GM18867 (cell line): Measurements from ENCODE around the gene ALG6.
"Not testable (repeated sequence)": the region's sequence is repeated elsewhere in the genome, so short reads cannot be mapped to it uniquely, and the experiment has no call there.

Experiments
- ATAC-seq: cut with Tn5 transposase; IDR thresholded peaks from one replicate; pipeline ENCODE4 v1.9.1; 2021; ENCODE audit warnings: mild to moderate bottlenecking, moderate library complexity; ENCODE audit not compliant: unreplicated experiment

Gene ALG6

DNA sequence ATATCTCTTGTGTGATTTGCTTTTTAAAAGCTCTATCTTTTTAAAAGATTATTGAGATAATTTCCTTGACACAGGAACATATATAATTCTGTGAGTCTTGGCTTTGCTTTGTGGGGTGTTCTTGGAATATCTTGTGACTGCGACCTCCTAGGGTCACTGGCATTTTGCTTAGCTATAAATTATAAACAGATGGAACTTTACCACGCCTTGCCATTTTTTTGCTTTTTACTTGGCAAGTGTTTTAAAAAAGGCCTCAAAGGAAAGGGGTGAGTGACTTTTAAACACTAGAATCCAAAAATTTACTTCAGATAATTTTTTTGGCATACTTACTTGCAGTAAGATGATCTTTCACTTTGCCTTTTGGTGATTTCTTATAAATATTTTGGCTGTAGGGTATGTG lies 43.6 kb downstream of the ALG6 start:
- ATAC-seq = no peak

DNA sequence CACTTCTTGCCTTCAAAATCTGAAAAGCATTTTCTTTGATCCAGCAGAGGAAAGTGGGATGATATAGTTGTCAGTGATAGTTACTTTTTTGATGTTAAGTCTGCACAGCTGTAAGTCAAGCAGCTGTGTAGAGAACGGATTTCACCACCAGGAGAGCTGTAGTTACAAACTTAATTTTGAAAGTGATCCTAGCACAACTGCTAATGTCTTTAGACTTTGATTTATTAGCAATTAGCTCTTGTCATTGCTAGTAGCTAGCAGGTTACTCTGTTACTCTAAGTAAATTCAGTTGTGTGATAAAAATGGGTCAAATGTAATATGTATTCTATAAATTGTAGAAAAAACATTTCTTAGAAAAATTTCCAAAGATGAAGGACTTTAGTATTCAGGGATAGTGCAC lies 46.0 kb downstream of the ALG6 start:
- ATAC-seq = no peak

DNA sequence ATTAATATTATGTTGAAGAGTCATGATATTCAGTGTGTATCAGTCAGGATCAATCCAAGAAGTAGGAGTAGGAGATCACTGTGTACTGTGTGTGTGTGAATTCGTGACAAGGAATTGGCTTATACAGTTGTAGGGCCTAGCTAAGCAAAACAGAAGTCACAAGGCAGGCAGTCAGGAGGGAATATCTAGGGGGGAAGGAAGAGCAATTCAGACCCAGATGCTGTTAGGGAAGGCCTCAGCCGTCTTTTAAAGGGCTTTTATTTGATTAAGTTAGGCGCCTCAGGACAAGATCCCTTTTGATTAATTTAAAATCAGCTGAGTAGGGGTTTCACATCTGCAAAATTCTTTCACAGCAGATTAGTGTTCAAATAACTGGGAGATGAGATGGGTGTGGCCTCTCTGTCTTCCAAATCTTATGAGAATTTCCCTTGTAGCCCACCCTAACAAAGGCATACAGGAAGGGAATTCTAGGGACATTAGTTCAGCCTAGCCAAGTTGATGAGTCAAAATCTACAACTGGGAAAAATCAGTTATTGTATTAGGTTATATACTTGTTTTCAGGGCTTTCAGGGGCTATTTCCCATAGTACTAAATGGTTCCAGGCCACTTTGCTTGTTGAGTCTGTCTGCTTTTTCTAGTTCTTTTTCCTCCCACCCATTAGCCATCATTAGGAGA lies 47.4 kb downstream of the ALG6 start:
- ATAC-seq = no peak

DNA sequence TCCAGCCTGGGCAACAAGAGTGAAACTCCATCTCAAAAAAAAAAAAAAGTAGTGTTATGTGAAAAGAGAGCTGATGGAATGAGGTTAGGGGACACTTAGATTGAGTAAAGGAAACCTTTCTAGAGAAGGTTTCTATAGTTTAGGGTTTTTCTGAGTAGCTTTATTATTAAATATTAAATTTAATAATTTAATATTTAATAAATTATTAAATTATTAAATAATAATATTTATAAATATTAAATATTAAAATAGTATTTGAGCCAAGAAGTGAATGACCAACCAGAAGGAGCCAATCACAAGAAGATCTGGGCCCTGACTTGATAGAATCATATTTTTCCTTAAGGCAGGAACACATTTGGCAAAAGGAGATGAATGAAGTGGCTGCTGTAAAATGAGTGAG lies 50.7 kb downstream of the ALG6 start:
- ATAC-seq = no peak

DNA sequence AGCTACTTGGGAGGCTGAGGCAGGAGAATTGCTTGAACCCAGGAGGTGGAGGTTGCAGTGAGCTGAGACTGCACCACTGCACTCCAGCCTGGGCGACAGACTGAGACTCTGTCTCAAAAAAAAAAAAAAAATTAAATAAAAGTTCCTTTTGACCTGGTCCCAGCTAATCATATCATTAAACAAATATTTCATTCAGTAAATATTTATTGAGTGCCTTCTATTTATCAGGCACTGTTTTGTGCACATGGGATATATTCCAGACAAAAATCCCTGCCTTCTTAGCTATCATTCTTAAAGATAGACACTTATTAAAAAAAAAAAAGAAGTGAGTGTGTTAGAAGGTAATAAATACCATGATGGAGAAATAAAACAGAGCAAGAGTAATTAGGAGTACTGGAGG lies 53.3 kb downstream of the ALG6 start:
- ATAC-seq = not testable (repeated sequence)

DNA sequence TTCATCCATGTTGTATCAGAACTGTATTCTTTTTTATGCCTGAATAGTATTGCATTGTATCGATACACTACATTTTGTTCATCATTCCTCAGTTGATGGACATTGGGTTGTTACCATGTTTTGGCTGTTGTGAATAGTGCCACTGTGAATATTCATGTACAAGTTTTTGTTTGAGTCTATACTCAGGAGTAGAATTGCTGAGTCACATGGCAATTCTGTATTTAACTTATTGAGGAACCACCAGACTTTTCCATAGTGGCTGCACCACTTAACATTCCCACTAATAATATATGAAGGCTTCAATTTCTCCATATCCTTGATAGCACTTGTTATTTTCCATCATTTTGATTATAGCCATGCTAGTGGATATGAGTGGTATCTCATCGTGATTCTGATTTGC lies 56.2 kb downstream of the ALG6 start:
- no peak for ATAC-seq

DNA sequence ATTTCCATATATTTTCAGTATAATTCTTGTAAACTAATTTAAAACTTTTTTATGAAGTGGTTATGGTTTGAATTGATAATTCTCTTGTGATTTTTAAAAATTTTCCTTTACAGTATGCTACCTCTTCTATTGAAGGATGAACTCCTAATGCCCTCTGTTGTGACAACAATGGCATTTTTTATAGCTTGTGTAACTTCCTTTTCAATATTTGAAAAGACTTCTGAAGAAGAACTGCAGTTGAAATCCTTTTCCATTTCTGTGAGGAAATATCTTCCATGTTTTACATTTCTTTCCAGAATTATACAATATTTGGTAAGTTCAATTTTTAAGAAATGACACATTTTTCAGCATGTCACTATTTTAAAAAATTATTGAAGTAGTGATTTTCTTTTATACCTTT lies 61.4 kb downstream of the ALG6 start:
- no peak for ATAC-seq

DNA sequence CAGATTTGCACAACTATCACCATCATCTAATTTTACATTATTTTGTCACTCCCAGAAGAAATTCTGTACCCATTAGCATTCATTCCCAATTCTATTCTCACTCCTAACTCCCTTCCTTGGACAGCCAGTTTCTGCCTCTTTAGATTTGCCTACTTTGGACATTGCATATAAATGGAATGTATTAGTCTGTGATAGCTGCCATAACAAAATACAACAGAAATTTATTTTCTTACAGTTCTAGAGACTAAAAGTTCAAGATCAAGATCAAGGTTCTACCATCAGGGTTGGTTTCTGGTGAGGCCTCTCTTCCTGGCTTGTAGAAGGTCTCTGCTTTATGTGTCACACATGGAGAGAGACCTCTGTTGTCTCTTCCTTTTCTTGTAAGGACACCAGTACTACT lies 61.9 kb downstream of the ALG6 start:
- no peak for ATAC-seq

DNA sequence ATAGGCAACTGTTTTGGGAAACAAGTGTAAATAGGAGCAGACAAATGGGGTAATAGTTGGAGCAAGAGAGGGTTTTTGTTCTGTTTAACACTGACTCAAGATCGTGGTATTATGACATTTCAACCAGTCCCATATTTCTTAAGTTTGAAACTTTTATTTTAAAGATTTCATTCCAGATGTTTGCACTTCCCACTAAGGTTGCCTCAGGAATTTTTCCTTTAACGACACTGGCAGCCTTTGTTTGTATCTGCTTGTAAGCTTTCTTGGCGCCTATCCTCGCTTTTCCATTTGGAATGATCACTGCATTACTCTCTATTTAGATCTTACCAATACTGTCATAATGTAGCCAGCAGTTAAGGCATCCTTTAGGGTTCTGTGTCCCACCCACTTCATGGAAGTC lies 67.7 kb downstream of the ALG6 start:
- no peak for ATAC-seq

DNA sequence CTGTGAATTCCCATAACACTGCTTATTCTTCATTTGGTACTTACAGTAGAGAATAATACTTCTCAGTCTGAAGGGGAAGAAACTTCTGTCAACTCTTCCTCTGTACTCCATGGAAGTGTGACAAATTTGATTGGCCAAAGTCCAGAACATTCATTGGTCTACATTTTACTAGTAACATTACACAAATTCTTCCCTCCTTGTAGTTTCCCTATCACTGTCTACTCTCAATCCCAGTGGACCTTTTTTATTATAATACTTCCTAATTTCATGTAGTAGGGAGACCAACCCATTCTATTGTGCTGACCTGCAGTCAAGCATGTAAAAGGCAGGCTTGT lies 74.7 kb downstream of the ALG6 start:
- no peak for ATAC-seq

DNA sequence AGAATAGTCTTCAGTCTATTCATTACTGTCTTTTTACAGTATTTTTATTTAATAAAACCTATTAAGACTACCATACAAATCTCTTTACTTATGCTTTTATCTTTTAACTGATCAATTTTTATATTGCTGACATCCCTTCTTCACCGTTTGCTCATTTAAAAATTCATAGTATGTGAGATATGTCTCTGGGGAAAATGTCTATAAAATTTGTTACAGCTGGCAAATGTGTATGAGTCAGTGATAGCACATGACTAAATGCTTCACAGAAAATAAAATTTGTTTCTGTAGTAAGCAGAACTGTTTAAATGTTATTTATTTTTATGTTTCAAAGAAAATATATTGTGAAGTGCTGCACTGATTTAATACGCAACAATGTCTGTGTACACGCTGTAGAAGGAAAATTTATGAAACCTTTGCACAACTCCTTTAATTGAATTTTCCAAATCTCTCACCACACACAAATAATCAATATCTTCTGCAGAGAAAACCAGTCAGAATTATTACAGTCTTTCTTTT lies 81.4 kb downstream of the ALG6 start:
- no peak for ATAC-seq

DNA sequence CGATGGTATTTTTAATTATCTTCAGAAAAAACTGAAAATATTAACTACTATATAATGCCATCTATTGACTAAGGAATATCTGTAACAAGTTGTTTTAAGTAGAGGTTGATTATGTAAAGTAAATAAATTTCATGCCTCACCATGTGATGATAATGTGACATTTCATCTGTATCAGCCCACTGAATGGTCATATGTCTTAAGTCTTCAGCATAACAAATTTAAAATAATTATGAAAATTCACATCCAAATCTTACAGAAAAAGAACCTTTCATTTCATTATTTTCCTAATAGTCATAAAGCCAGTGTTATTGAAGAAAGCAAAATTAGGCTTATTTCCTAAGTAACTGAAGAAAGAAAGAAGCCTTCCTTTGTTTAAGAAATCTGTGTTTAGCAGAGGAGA lies 83.0 kb downstream of the ALG6 start:
- ATAC-seq = no peak

DNA sequence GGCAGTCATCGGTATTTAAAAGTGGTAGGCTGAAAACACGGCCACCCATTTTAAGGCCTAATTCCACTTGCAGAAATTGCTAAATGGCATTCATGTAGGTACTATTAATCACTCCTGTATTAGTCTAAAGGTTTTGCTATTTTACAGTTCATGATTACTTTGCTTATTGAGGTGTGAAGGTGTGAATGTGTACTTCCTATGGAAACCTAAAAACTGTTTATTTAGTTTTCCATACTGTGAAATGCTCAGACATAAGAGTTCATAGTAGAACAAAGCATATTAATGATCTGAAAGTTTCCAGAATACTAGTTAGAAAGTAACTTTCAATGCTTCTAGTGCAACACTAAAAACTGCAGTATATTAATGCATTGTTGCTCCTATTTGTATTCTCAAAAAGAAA lies 85.8 kb downstream of the ALG6 start:
- peak; percentile 74 for ATAC-seq

DNA sequence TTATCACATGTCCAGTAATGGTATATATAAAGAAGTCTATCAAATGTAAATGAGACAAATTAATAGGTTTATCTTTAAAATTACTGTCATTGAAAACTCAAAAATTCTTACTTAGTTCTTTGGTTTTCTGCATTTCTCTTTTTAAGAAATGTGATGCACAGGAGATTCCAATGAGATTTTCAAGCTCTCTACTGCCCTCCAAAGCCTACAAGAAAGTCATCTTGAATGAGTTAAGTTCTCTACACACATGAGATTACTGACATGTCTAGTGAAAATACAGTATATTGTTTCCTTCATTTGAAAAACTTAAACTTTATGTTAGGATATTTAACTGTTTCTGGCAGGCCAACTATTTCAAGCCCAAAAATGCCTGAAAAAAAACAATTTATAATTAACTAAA lies 86.8 kb downstream of the ALG6 start:
- ATAC-seq = no peak

DNA sequence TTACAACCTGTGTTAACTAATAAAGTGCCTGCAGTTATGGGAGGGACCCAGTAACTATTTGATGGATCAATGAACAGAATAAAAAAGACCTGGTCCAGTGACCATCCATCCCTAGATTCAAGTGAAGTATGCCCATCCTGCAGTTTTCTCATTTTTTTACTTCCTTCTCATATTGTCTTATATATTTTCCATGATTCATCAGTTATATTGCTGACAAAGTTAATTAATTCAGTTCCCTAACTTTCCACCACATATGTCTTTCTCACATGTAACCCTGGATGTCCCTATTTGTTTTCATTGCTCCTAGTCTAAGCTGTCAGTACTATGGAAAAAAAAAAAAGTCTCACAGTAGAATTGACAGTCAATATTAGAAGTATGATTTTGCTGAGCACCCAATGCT lies 91.3 kb downstream of the ALG6 start:
- no peak for ATAC-seq

DNA sequence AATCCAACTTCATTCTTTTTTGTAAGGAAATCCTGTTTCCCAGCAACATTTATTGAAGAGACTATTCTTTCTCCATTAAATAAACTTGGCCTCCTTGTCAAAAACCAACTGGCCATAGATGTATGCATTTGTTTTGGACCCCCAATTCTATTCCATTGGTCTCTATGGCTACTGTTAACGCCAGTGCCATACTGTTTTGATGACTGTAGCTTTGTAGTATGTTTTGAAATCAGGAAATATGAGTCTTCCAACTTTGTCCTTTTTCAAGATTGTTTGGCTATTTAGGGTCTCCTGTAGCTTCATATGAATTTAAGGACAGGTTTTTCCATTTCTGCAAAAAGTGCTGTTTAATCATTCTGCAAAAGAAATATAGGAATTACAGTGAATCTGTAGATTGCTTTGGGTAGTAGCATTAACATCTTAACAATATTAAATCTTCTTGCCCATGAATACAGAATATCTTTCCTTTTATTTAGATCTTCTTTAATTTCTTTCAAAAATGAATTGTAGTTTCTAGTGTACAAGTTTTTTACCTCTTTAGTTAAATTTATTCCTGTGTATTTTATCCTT lies 94.3 kb downstream of the ALG6 start:
- ATAC-seq = no peak

DNA sequence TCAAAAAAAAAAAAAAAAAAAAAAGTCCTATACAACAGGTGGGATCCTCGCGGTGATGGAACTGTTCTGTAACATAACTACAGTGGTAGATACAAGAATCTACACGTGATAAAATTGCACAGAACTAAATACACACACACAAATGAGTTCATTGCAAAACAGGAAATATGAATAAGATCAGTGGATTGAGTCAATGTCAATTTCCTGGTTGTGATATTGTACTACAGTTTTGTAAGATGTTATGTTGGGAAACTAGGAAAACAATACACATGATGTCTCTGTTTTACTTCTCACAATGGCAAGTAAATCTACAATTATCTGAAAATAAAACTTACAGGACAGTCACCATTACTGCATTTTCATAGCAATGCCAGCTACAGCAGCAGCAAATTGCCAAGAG lies 95.8 kb downstream of the ALG6 start:
- ATAC-seq = no peak

DNA sequence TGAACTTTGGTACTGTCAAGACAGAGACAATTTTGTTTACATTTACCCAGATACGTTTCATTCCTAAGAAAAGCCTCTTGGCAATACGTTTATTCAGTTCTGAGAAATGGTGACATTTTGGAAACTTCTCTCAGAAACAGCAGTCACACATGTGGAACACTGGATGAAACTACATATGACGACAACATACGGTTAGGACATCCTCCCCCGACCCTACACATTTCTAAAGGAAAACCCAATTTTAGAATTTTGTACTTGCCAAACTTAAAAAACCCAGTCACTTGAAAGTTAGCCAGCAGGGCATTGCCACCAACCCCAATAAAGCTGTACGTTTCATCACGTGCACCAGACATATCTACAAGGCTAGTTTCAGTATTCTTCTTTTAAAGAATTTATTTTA lies 98.8 kb downstream of the ALG6 start:
- ATAC-seq = no peak

DNA sequence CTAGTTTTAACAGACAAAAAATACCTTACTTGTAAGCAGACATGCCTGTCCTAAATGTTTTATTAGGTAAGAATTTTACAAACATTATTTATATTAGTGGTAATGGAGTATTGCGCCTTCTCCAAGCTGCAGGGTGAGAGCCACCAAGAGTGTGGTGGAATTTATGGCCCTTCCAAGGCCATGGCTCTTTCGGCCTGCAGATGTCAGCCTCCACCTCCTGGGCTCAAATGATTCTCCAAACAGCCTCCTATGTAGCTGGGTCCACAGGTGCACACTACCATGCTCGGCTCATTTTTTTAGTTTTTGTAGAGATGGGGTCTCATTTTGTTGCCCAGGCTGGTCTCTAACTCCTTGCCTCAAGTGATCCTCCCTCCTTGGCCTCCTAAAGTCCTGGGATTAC lies 99.3 kb downstream of the ALG6 start:
- ATAC-seq = no peak

DNA sequence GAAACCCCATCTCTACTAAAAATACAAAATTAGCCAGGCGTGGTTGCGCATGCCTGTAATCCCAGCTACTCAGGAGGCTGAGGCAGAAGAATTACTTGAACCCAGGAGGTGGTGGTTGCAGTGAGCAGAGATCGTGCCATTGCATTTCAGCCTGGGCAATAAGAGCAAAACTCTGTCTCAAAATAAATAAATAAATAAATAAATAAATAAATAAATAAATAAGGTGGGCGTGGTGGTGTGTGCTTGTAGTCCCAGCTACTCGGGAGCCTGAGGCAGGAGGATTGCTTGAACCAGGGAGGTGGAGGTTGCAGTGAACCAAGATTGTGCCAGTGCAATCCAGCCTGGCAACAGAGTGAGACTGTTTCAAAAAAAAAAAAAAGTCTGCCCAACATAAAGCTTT lies 101.3 kb downstream of the ALG6 start:
- ATAC-seq = not testable (repeated sequence)

DNA sequence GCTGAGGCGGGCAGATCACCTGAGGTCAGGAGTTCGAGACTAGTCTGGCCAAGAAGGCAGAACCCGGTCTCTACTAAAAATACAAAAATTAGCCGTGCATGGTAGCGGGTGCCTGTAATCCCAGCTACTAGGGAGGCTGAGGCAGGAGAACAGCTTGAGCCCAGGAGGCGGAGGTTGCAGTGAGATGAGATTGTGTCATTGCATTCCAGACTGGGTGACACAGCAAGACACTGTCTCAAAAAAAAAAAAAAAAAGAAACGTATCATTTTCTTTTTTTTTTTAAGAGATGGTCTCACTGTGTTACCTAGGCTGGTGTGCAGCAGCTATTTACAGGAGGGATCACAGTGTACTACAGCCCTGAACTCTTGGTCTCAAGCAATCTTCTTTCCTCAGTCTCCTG lies 108.3 kb downstream of the ALG6 start:
- no peak for ATAC-seq

DNA sequence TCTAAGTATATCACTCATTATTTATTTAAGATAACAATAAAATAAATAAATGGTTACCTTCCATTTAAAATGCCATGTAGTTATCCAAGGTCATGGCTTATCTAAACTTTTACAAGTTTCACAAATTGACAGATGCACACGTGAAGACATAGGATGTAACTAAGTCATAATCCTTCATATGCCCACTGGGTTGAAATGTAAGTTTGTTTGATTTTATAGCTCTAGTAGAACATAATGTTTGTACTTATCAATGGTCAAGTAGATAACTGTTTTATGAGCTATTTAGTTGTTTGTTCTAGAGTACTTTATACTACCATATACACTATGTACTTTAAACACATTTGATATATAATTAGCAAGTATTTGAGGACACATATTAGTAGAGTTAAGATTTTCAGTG lies 112.6 kb downstream of the ALG6 start:
- ATAC-seq = no peak

DNA sequence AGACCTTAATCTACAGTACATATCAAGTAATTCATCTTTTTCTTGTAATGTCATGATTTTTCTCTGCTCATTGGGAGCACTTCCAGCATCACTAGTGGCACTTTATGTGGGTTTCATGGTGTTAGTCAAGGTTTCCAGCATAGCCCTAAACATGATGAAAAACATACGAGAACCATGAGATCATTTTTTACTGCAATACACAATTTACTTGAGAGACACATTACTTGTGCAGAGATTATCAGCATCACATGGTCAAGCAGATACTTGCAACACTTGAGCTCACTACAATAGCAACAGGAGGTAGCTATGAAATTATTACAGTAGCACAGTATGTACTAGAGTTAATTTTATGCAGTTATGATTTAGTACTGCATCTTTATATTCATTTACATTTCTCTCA lies 119.2 kb downstream of the ALG6 start:
- ATAC-seq = no peak
